K562 (cell line): ENCODE data around the gene RHOU. TPM values are rescaled to one million over a fixed set of nuclear protein-coding genes. Genes with fewer than 3 reads are reported as not detected.

ENCODE experiments used
- ATAC-seq: fragments of 200-7000 bp; cut with Tn5 transposase; 3 replicates; pipeline ENCODE4 v1.9.1; 2020; ENCODE audit warnings: moderate library complexity
- BruUV-seq: library from RNA; stranded (reverse); fragments of 400-500 nt; replicated peaks from 2 replicates; lab custom pipeline; 2021; lab: Mats Ljungman, UMichigan
- CTCF ChIA-PET: fragments of 300-600 bp; formaldehyde crosslinking; extraction: SDS; loops from one replicate; lab custom pipeline; 2021; ENCODE audit warnings: low intra/inter-chr PET ratio; lab: Yijun Ruan, JAX
- POLR2A ChIA-PET: fragments of 300-600, 350-650 bp; sonication (Branson Sonifier 250); formaldehyde crosslinking; extraction: SDS; loops from one replicate; lab custom pipeline; 2021; ENCODE audit warnings: antibody characterized with exemption, inconsistent platforms; lab: Yijun Ruan, JAX
- DNase-seq, 4 experiments: peaks; one replicate each; pipeline versions ENCODE4 v3.0.0 to v3.0.0-alpha.2; 2011 to 2018; ENCODE audit warnings: low spot score in 3 of 4, mixed read lengths in 3 of 4; ENCODE audit errors: extremely low read depth in 1 of 4
- FAIRE-seq: peaks from 2 replicates; lab custom pipeline; 2011; peaks lifted over from hg19 to GRCh38; lab: Jason Lieb, UNC
- H2AFZ ChIP-seq: 2 replicates; pipeline ENCODE4 v1.6.0; 2011; ENCODE audit warnings: low read depth, low read length, control low read depth, inconsistent platforms
- H3K27ac ChIP-seq: fragments of 200-600 bp; 3 replicates; pipeline ENCODE4 v1.8.0; 2011; ENCODE audit warnings: low read depth, mild to moderate bottlenecking, control low read depth, inconsistent platforms, low read length, moderate library complexity, mixed read lengths; ENCODE audit errors: extremely low read depth
- H3K27me3 ChIP-seq, 2 experiments: fragments of 300-600 bp in 1 of 2; 2 replicates in 1 of 2; 3 replicates in 1 of 2; pipeline versions ENCODE4 v1.6.0 to v1.8.0; 2011; ENCODE audit warnings: inconsistent platforms in 2 of 2, low read length in 2 of 2, mild to moderate bottlenecking in 1 of 2, mixed read lengths in 1 of 2, moderate library complexity in 1 of 2; ENCODE audit not compliant: control insufficient read depth in 2 of 2, insufficient read depth in 2 of 2
- H3K36me3 ChIP-seq: fragments of 300-600 bp; 3 replicates; pipeline ENCODE4 v1.8.0; 2011; ENCODE audit warnings: mild to moderate bottlenecking, low read length, inconsistent platforms; ENCODE audit not compliant: control insufficient read depth, insufficient read depth
- H3K4me1 ChIP-seq, 2 experiments: fragments of 200-600 bp in 1 of 2; replicated peaks in 1 of 2; 2 replicates in 1 of 2; 3 replicates in 1 of 2; pipeline versions ENCODE4 v1.5.1 to v1.8.0; 2011; ENCODE audit warnings: inconsistent platforms in 2 of 2, low read length in 2 of 2, mild to moderate bottlenecking in 1 of 2, mixed read lengths in 1 of 2, moderate library complexity in 1 of 2; ENCODE audit not compliant: control insufficient read depth in 2 of 2, insufficient read depth in 2 of 2
- H3K4me2 ChIP-seq: 2 replicates; pipeline ENCODE4 v1.6.1; 2011; ENCODE audit warnings: low read length, control low read depth, inconsistent platforms, mixed read lengths; ENCODE audit not compliant: insufficient read depth
- H3K4me3 ChIP-seq: fragments of 200-600 bp; sonication (generic), shearing (Covaris generic); 2 replicates; pipeline ENCODE4 v1.5.1; 2016; ENCODE audit warnings: control low read depth, inconsistent platforms
- H3K79me2 ChIP-seq: fragments of 200-600 bp; 3 replicates; pipeline ENCODE4 v1.8.0; 2011; ENCODE audit warnings: low read length, inconsistent platforms; ENCODE audit not compliant: control insufficient read depth, insufficient read depth
- H3K9ac ChIP-seq, 2 experiments: 2 replicates each; pipeline versions ENCODE4 v1.6.0 to v1.6.1; 2011; ENCODE audit warnings: low read depth in 2 of 2, low read length in 2 of 2, control low read depth in 1 of 2, inconsistent platforms in 1 of 2, mild to moderate bottlenecking in 1 of 2, mixed read lengths in 1 of 2; ENCODE audit not compliant: insufficient read depth in 1 of 2
- H3K9me1 ChIP-seq: one replicate; pipeline ENCODE4 v1.6.0; 2011; ENCODE audit warnings: inconsistent platforms, mild to moderate bottlenecking, low read length, moderate library complexity; ENCODE audit not compliant: control insufficient read depth, insufficient read depth
- H3K9me3 ChIP-seq: replicated peaks from 2 replicates; pipeline ENCODE4 v1.5.1; 2011; ENCODE audit warnings: low read depth, low read length, inconsistent platforms; ENCODE audit not compliant: control insufficient read depth, insufficient read depth
- H4K20me1 ChIP-seq: replicated peaks from 2 replicates; pipeline ENCODE4 v1.6.1; 2011; ENCODE audit warnings: low read length, inconsistent platforms, mixed read lengths; ENCODE audit not compliant: control insufficient read depth, insufficient read depth
- CBFB ChIP-seq: sonication (generic); formaldehyde crosslinking; IDR thresholded peaks from 2 replicates; pipeline ENCODE4 v1.4.0; 2020; ENCODE audit warnings: mild to moderate bottlenecking, missing genetic modification reagents
- FOXJ3 ChIP-seq: sonication (generic); formaldehyde crosslinking; IDR thresholded peaks from 2 replicates; pipeline ENCODE4 v1.4.0; 2020; ENCODE audit warnings: mild to moderate bottlenecking, missing genetic modification reagents
- THAP12 ChIP-seq: fragments of 250-450 bp; sonication (Bioruptor Pico); IDR thresholded peaks from 2 replicates; pipeline ENCODE4 v1.9.0; 2021; ENCODE audit warnings: mild to moderate bottlenecking, inconsistent platforms
- XRCC5 ChIP-seq: fragments of 200-400 bp; formaldehyde crosslinking; IDR thresholded peaks from 2 replicates; pipeline ENCODE4 v1.6.1; 2017; ENCODE audit warnings: low read depth, mild to moderate bottlenecking, low read length
- ZNF121 ChIP-seq: sonication (generic); formaldehyde crosslinking; conservative IDR thresholded peaks from 2 replicates; pipeline ENCODE4 v1.8.0; 2022; ENCODE audit warnings: missing genetic modification reagents
- ZNF75A ChIP-seq: fragments of 450-650 bp; formaldehyde crosslinking; IDR thresholded peaks from 2 replicates; pipeline ENCODE4 v1.4.0; 2020; ENCODE audit warnings: mild to moderate bottlenecking
- WGBS: fragments of 100-300 bp; shearing (Covaris generic); methylation state at CpG from one replicate; pipeline ENCODE4 v1.1.6; 2016; ENCODE audit warnings: low coverage, mixed read lengths; ENCODE audit not compliant: insufficient coverage; ENCODE audit errors: missing lambda C conversion rate; 5-methylcytosine and 5-hydroxymethylcytosine counted together
- in situ Hi-C: fragments of 300-500 bp; cut with MboI; formaldehyde crosslinking; loops from 4 replicates; pipeline ENCODE4 v1.15.0; 2018; ENCODE audit warnings: inconsistent platforms, mixed read lengths
- intact Hi-C: fragments of 100-400 bp; cut with micrococcal nuclease; formaldehyde crosslinking; loops from 2 replicates; pipeline ENCODE4 v1.14.2; 2022
- polyA plus RNA-seq, 8 experiments: library from polyadenylated mRNA; depleted of rRNA in 4 of 8; stranded (reverse) in 5 of 8; unstranded in 3 of 8; fragments of >200 nt; fragmentation: Nextera tagmentation in 2 of 8; fragmentation: Illumina TruSeq in 1 of 8; extraction: Ambion mirVana in 2 of 8; extraction: Trizol in 1 of 8; gene quantifications; 2 replicates each; pipeline versions ENCODE4 v1.2.1 to v1.2.3, GENCODE V29; 2011 to 2014; ENCODE audit warnings: inconsistent platforms in 1 of 8, missing spikeins in 1 of 8
- total RNA-seq, 7 experiments: library from RNA; depleted of rRNA in 6 of 7; stranded (reverse); fragments of >200 nt in 6 of 7; fragmentation: Illumina TruSeq in 2 of 7; extraction: Trizol in 2 of 7; gene quantifications; 2 replicates each; pipeline versions ENCODE4 v1.2.1 to v1.2.3, GENCODE V29; 2011 to 2021; ENCODE audit warnings: low replicate concordance in 1 of 7
- TF ChIP-seq, protein P1 (sequence below), 2 experiments: IDR thresholded peaks; 2 replicates each; pipeline ENCODE4 v1.6.1; 2011; ENCODE audit warnings: borderline replicate concordance in 1 of 2, control low read depth in 1 of 2, low read depth in 1 of 2, low read length in 1 of 2, mild to moderate bottlenecking in 1 of 2, mixed read lengths in 1 of 2, moderate library complexity in 1 of 2; ENCODE audit not compliant: insufficient read depth in 1 of 2, insufficient read length in 1 of 2, poor library complexity in 1 of 2, severe bottlenecking in 1 of 2; ENCODE audit errors: extremely low read depth in 1 of 2
- TF ChIP-seq, protein P2 (sequence below): sonication (generic); formaldehyde crosslinking; IDR thresholded peaks from 2 replicates; pipeline ENCODE4 v1.8.0; 2022; ENCODE audit warnings: mild to moderate bottlenecking, missing genetic modification reagents

The RHOU gene
- total and polyA plus RNA-seq, 9 of the 15 experiments (the other 6 are each of a cell fraction or from before 2014, with no cell fraction given), result 0.07 TPM; not detected in 8

DNA sequence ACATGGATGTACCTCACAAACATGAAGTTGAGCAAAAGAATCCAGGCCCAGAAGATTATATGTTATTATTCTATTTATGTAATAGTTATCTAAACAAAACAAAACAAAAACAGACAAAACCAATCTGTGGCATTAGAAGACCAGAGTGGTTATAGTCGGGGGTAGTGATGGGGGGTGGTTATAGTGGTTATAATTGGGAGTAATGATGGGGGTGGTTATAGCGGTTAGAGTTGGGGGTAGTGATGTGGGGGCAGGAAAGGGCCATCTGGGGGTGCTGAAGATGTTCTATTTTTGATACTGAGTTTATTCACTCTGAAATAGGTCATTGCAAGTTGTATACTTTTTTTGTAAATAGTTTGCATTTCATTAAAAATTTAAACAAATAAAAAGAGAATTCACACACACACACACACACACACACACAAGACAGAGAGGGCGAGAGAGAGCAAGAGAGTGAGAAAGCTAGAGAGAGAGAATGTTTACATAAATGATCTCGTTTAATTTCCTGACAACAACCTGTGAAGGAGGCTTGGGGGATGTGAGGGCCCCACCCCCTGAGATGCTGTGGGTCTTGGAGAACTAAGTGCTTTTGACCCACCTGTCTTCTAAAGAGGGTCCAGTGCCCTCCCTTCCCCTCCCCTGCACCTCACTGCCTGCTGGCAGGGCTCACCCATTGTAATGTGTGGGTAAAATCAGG is 37.4 kb downstream of the RHOU start:
- H3K4me3 ChIP-seq, result no peak overlapping the region
- no peaks in the 10 kb centered on the region for H3K36me3 ChIP-seq
- DNase-seq (no peak), FAIRE-seq (no peak), ATAC-seq (no peak)
- ChIA-PET POLR2A (interaction anchor here (0.6 kb wide), 1 partner anchor 12 kb away, joined by 4 read pairs; no protein-coding TSS in a partner anchor), CTCF (no interaction called here)
- in situ Hi-C loops, result no loop called here
- WGBS, result 1% methylated on average over 4 of the region's 4 CpGs
- no peaks in the 10 kb centered on the region for H3K9me1 ChIP-seq
- peaks cover 0 to 4% of the 10 kb centered on the region in 2 experiments; a peak in 1 of 5 replicates for H3K4me1 ChIP-seq
- no peaks in the 10 kb centered on the region for H3K79me2 ChIP-seq
- no peaks in the 10 kb centered on the region for H3K9me3 ChIP-seq
- no peak overlapping the region for H3K27ac ChIP-seq
- no peaks in the 10 kb centered on the region for H4K20me1 ChIP-seq
- H3K9ac ChIP-seq, result no peak overlapping the region
- H2AFZ ChIP-seq, result no peak overlapping the region
- no peak overlapping the region for H3K4me2 ChIP-seq
- BruUV-seq, result no TSS peak
- H3K27me3 ChIP-seq, result peaks cover 8 to 26% of the 10 kb centered on the region in 2 experiments; a peak in 3 of 5 replicates
- intact Hi-C loops, result no loop called here
- TF ChIP-seq, protein P1, sequence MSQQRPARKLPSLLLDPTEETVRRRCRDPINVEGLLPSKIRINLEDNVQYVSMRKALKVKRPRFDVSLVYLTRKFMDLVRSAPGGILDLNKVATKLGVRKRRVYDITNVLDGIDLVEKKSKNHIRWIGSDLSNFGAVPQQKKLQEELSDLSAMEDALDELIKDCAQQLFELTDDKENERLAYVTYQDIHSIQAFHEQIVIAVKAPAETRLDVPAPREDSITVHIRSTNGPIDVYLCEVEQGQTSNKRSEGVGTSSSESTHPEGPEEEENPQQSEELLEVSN (IDR thresholded peaks at IDR 0.05; ENCODE audit: borderline replicate concordance in 1 of 2, extremely low read depth in 1 of 2, insufficient read depth in 1 of 2, insufficient read length in 1 of 2, low read depth in 1 of 2, low read length in 1 of 2, poor library complexity in 1 of 2, severe bottlenecking in 1 of 2), result no peak
- TF ChIP-seq ZNF75A (CRISPR knock-in tag) (no peak), FOXJ3 (CRISPR knock-in tag) (no peak), THAP12 (CRISPR knock-in tag) (no peak), CBFB (no peak), XRCC5 (no peak), ZNF121 (CRISPR knock-in tag) (no peak)
- TF ChIP-seq, protein P2, sequence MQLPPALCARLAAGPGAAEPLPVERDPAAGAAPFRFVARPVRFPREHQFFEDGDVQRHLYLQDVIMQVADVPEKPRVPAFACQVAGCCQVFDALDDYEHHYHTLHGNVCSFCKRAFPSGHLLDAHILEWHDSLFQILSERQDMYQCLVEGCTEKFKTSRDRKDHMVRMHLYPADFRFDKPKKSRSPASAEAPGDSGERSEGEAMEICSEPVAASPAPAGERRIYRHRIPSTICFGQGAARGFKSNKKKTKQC (CRISPR knock-in tag), result no peak
